Endothelial cell of umbilical vein (primary cell): ENCODE results near the gene LIN7A. TPM values are rescaled to one million over a fixed set of nuclear protein-coding genes. Genes with fewer than 3 reads are reported as not detected.

Experiments
- BruUV-seq: library from RNA; stranded (reverse); fragments of 400-500 nt; replicated peaks from 2 replicates; lab custom pipeline; 2021; lab: Mats Ljungman, UMichigan
- CTCF ChIA-PET: fragments of 300-600, 350-600 bp; sonication (Branson Sonifier 250); formaldehyde crosslinking; loops from one replicate; lab custom pipeline; 2021; ENCODE audit warnings: antibody characterized with exemption, inconsistent platforms; lab: Charles Lee
- POLR2A ChIA-PET: fragments of 300-600, 350-600 bp; sonication (Branson Sonifier 250); formaldehyde crosslinking; loops from one replicate; lab custom pipeline; 2021; ENCODE audit warnings: antibody characterized with exemption, inconsistent platforms; lab: Charles Lee
- DNase-seq: peaks from one replicate; pipeline ENCODE4 v3.0.0-alpha.2; 2011; ENCODE audit warnings: low read depth, low spot score
- FAIRE-seq: peaks from 2 replicates; lab custom pipeline; 2011; peaks lifted over from hg19 to GRCh38; lab: Jason Lieb, UNC
- H2AFZ ChIP-seq: 2 replicates; pipeline ENCODE4 v1.6.0; 2012; ENCODE audit warnings: low read depth, low read length, control low read depth, inconsistent platforms
- H3K27ac ChIP-seq: 2 replicates; pipeline ENCODE4 v1.5.1; 2011; ENCODE audit warnings: low read depth, mild to moderate bottlenecking, control low read depth, low read length, moderate library complexity; ENCODE audit not compliant: insufficient read depth
- H3K27me3 ChIP-seq, 2 experiments: 2 replicates each; pipeline versions ENCODE4 v1.6.0 to v1.6.1; 2011; ENCODE audit warnings: low read length in 2 of 2, mixed read lengths in 1 of 2; ENCODE audit not compliant: control insufficient read depth in 2 of 2, insufficient read depth in 2 of 2
- H3K36me3 ChIP-seq, 2 experiments: 2 replicates in 1 of 2; 3 replicates in 1 of 2; pipeline ENCODE4 v1.5.1; 2011; ENCODE audit warnings: low read length in 2 of 2, mild to moderate bottlenecking in 1 of 2, moderate library complexity in 1 of 2; ENCODE audit not compliant: control insufficient read depth in 2 of 2, insufficient read depth in 2 of 2; ENCODE audit errors: extremely low read depth in 1 of 2
- H3K4me1 ChIP-seq: 3 replicates; pipeline ENCODE4 v1.5.1; 2011; ENCODE audit warnings: mild to moderate bottlenecking, low read length; ENCODE audit not compliant: control insufficient read depth, insufficient read depth; ENCODE audit errors: extremely low read depth
- H3K4me2 ChIP-seq: 2 replicates; pipeline ENCODE4 v1.6.1; 2011; ENCODE audit warnings: low read length, control low read depth, mixed read lengths; ENCODE audit not compliant: insufficient read depth
- H3K4me3 ChIP-seq, 3 experiments: fragments of 200-600 bp in 1 of 3; sonication (generic), shearing (Covaris generic) in 1 of 3; replicated peaks in 1 of 3; 2 replicates each; pipeline ENCODE4 v1.5.1; 2011 to 2016; ENCODE audit warnings: control low read depth in 3 of 3, low read length in 3 of 3, mild to moderate bottlenecking in 2 of 3, inconsistent platforms in 1 of 3, low read depth in 1 of 3, moderate library complexity in 1 of 3; ENCODE audit not compliant: insufficient read depth in 1 of 3
- H3K79me2 ChIP-seq: 2 replicates; pipeline ENCODE4 v1.6.0; 2012; ENCODE audit warnings: low read length, inconsistent platforms; ENCODE audit not compliant: control insufficient read depth, insufficient read depth
- H3K9ac ChIP-seq: replicated peaks from 2 replicates; pipeline ENCODE3; 2011; ENCODE audit warnings: low read length, control low read depth; ENCODE audit not compliant: insufficient read depth; ENCODE audit errors: extremely low read depth
- H3K9me1 ChIP-seq: replicated peaks from 3 replicates; pipeline ENCODE4 v1.6.0; 2011; ENCODE audit warnings: mild to moderate bottlenecking, low read length; ENCODE audit not compliant: control insufficient read depth, insufficient read depth; ENCODE audit errors: extremely low read depth
- H3K9me3 ChIP-seq: replicated peaks from 2 replicates; pipeline ENCODE4 v1.5.1; 2012; ENCODE audit warnings: low read length, inconsistent platforms; ENCODE audit not compliant: control insufficient read depth, insufficient read depth
- H4K20me1 ChIP-seq: replicated peaks from 2 replicates; pipeline ENCODE3; 2011; ENCODE audit warnings: mild to moderate bottlenecking, low read length; ENCODE audit not compliant: control insufficient read depth, insufficient read depth; ENCODE audit errors: extremely low read depth
- EZH2 ChIP-seq: IDR thresholded peaks from 2 replicates; pipeline ENCODE4 v1.6.1; 2012; ENCODE audit warnings: borderline replicate concordance, low read depth, mild to moderate bottlenecking, moderate library complexity, low read length, inconsistent platforms; ENCODE audit not compliant: severe bottlenecking
- FOS ChIP-seq: IDR thresholded peaks from 2 replicates; pipeline ENCODE4 v1.6.1; 2011; ENCODE audit warnings: mild to moderate bottlenecking, low read length, moderate library complexity, borderline replicate concordance; ENCODE audit not compliant: insufficient read depth
- GATA2 ChIP-seq: IDR thresholded peaks from 2 replicates; pipeline ENCODE4 v1.7.0; 2011; ENCODE audit warnings: low read depth, mild to moderate bottlenecking, moderate library complexity, mixed read lengths, low read length; ENCODE audit not compliant: insufficient read length, insufficient read depth
- JUN ChIP-seq: IDR thresholded peaks from 2 replicates; pipeline ENCODE4 v1.6.1; 2011; ENCODE audit warnings: borderline replicate concordance, low read depth; ENCODE audit not compliant: insufficient read length, insufficient read depth
- MYC ChIP-seq: IDR thresholded peaks from one replicate; pipeline ENCODE4 v1.6.1; 2011; ENCODE audit warnings: mild to moderate bottlenecking, low read depth, low read length
- POLR2A ChIP-seq: IDR thresholded peaks from 2 replicates; pipeline ENCODE4 v1.6.1; 2012; ENCODE audit warnings: low read depth, mild to moderate bottlenecking, control low read depth, low read length
- POLR2AphosphoS5 ChIP-seq: IDR thresholded peaks from 2 replicates; pipeline ENCODE4 v1.6.1; 2012; ENCODE audit warnings: low read depth, mild to moderate bottlenecking, control low read depth, low read length, moderate library complexity; ENCODE audit not compliant: insufficient read depth
- dilution Hi-C: fragments of 300-500 bp; cut with MboI; formaldehyde crosslinking; loops from one replicate; pipeline ENCODE4 v1.15.0; 2019; ENCODE audit warnings: low sequenced_read_pairs; ENCODE audit not compliant: extremely low pct_ligation_motif_present
- intact Hi-C: fragments of 100-400 bp; cut with micrococcal nuclease; formaldehyde crosslinking; loops from one replicate; pipeline ENCODE4 v1.10.0; 2022
- polyA plus RNA-seq, 4 experiments: library from polyadenylated mRNA; depleted of rRNA in 3 of 4; stranded (reverse) in 3 of 4; unstranded in 1 of 4; fragments of >200 nt; gene quantifications; 2 replicates each; pipeline versions ENCODE4 v1.2.1 to v1.2.3, GENCODE V29; 2011 to 2012; ENCODE audit warnings: missing spikeins in 1 of 4
- total RNA-seq: library from RNA; stranded (reverse); gene quantifications from 2 replicates; pipeline ENCODE4 v1.2.3, GENCODE V29; 2021
- TF ChIP-seq, protein P1 (sequence below), 2 donors: IDR thresholded peaks; 1 replicate in 1 of 2; 2 replicates in 1 of 2; pipeline ENCODE4 v1.5.1; 2011; ENCODE audit warnings: low read length in 2 of 2, mild to moderate bottlenecking in 2 of 2, moderate library complexity in 2 of 2, control low read depth in 1 of 2, inconsistent platforms in 1 of 2, low read depth in 1 of 2; ENCODE audit not compliant: insufficient read depth in 1 of 2; ENCODE audit errors: extremely low read depth in 1 of 2
- TF ChIP-seq, protein P2 (sequence below): IDR thresholded peaks from 2 replicates; pipeline ENCODE4 v1.6.1; 2011; ENCODE audit not compliant: insufficient read depth, insufficient read length

The LIN7A gene
- total and polyA plus RNA-seq, 2 donors (not counting 3 experiments of a cell fraction or from before 2014, with no cell fraction given): 1.6 to 4.3 TPM

DNA sequence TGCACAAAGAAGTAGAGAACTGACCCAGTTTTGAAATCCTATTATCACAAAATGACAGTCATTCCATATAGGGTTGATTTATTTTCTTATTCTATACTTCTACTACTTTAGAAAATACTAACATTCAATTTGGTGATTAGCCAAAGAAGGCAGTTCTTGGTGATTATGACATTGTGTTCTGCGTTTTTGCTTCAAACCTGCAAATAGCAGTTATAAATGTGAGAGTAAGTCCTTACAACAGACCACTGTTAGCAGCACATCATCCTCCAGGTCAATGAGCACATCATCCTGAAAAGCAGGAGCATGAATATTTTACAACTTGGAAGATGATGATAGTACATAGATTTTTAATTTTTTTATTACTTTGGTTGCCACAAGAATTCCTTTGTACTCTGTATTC lies 53.1 kb downstream of the LIN7A start:
- no peak overlapping the region for H3K4me3 ChIP-seq
- ChIA-PET CTCF (no interaction called here), POLR2A (no interaction called here)
- H3K27ac ChIP-seq: no peak overlapping the region
- no peaks in the 10 kb centered on the region for H3K36me3 ChIP-seq
- H3K79me2 ChIP-seq: no peaks in the 10 kb centered on the region
- H3K27me3 ChIP-seq: no peaks in the 10 kb centered on the region
- no peaks in the 10 kb centered on the region for H3K9me3 ChIP-seq
- no peaks in the 10 kb centered on the region for H4K20me1 ChIP-seq
- TF ChIP-seq POLR2AphosphoS5 (no peak), FOS (no peak), EZH2 (no peak), JUN (no peak), POLR2A (no peak), GATA2 (no peak), MYC (no peak)
- TF ChIP-seq, protein P1, sequence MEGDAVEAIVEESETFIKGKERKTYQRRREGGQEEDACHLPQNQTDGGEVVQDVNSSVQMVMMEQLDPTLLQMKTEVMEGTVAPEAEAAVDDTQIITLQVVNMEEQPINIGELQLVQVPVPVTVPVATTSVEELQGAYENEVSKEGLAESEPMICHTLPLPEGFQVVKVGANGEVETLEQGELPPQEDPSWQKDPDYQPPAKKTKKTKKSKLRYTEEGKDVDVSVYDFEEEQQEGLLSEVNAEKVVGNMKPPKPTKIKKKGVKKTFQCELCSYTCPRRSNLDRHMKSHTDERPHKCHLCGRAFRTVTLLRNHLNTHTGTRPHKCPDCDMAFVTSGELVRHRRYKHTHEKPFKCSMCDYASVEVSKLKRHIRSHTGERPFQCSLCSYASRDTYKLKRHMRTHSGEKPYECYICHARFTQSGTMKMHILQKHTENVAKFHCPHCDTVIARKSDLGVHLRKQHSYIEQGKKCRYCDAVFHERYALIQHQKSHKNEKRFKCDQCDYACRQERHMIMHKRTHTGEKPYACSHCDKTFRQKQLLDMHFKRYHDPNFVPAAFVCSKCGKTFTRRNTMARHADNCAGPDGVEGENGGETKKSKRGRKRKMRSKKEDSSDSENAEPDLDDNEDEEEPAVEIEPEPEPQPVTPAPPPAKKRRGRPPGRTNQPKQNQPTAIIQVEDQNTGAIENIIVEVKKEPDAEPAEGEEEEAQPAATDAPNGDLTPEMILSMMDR (IDR thresholded peaks at IDR 0.05; ENCODE audit: extremely low read depth in 1 of 2, insufficient read depth in 1 of 2, low read depth in 1 of 2, low read length in 2 of 2): no peak
- TF ChIP-seq, protein P2, sequence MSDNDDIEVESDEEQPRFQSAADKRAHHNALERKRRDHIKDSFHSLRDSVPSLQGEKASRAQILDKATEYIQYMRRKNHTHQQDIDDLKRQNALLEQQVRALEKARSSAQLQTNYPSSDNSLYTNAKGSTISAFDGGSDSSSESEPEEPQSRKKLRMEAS: no peak
- no peaks in the 10 kb centered on the region for H3K9me1 ChIP-seq
- H3K9ac ChIP-seq: no peak overlapping the region
- no peak overlapping the region for H2AFZ ChIP-seq
- BruUV-seq: no TSS peak
- no peak overlapping the region for H3K4me2 ChIP-seq
- no peaks in the 10 kb centered on the region for H3K4me1 ChIP-seq
- dilution Hi-C loops (no loop called here), intact Hi-C loops (no loop called here)
- DNase-seq: no peak
- FAIRE-seq: no peak
